Measurements from ENCODE around the gene IGSF3.

DNA sequence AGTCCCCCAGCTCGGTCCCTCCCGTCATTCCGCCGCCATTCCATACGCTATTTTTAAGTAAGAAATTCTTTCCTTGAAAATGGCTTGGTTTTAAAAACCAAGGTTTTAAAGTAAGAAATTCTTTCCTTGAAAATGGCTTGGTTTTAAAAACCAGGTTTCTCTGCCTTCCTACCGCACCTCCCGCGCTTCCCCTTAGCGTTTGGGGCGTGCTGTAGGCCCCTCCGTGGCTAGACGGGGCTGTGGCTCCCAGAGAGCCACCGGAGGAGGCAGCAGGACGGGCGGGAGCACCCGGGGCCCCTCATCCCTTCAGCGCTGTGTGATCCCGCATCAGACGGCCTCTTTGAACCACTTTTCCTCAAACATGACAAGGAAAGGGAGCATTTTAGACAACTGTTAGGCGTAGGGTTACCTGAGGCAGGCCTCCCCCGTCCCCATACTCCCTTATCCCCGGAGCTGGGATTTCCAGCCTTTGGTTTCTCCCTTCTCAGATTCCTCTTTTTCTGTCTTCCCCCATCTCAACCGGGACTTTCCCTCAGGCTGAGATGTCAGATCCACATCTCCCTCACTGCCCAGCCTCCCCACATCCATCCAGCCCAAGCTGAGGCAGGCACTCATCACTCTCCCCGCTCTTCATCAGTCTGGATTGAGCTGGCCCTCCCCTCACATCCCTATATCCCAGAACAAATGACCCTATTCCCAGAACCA lies 96.2 kb downstream of the IGSF3 start:
- TF ChIP-seq, protein P1, sequence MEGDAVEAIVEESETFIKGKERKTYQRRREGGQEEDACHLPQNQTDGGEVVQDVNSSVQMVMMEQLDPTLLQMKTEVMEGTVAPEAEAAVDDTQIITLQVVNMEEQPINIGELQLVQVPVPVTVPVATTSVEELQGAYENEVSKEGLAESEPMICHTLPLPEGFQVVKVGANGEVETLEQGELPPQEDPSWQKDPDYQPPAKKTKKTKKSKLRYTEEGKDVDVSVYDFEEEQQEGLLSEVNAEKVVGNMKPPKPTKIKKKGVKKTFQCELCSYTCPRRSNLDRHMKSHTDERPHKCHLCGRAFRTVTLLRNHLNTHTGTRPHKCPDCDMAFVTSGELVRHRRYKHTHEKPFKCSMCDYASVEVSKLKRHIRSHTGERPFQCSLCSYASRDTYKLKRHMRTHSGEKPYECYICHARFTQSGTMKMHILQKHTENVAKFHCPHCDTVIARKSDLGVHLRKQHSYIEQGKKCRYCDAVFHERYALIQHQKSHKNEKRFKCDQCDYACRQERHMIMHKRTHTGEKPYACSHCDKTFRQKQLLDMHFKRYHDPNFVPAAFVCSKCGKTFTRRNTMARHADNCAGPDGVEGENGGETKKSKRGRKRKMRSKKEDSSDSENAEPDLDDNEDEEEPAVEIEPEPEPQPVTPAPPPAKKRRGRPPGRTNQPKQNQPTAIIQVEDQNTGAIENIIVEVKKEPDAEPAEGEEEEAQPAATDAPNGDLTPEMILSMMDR (IDR thresholded peaks at IDR 0.05): no peak
- no peak for TF ChIP-seq POLR2A (IDR thresholded peaks at IDR 0.05)
